GM12801 (cell line): ENCODE data around the gene DBP.

Experiments
- CTCF ChIP-seq: IDR thresholded peaks from one replicate; pipeline ENCODE4 v1.5.1; 2011; ENCODE audit warnings: control low read depth; ENCODE audit not compliant: insufficient read length; ENCODE audit errors: extremely low read depth

DBP gene

GRCh38 chr19:48661711-48662090, 24.5 kb upstream of the DBP start:
- no peak for TF ChIP-seq CTCF

GRCh38 chr19:48660852-48661710, 23.9 kb upstream of the DBP start:
- no peak for TF ChIP-seq CTCF

GRCh38 chr19:48659768-48660167, 22.6 kb upstream of the DBP start:
- no peak for TF ChIP-seq CTCF

GRCh38 chr19:48658483-48658882, 21.3 kb upstream of the DBP start:
- no peak for TF ChIP-seq CTCF

- TF ChIP-seq CTCF, result no peak
Observed at GRCh38 chr19:48656840-48657474, 19.8 kb upstream of the DBP start.

- TF ChIP-seq CTCF, result no peak
Observed at GRCh38 chr19:48654299-48655059, 17.3 kb upstream of the DBP start.

GRCh38 chr19:48651683-48652048, 14.5 kb upstream of the DBP start:
- no peak for TF ChIP-seq CTCF
